Adrenal gland (tissue), 12 donors: Measurements from ENCODE around the gene HLA-B. TPM values are rescaled to one million over a fixed set of nuclear protein-coding genes. Genes with fewer than 3 reads are reported as not detected.
"Not testable (repeated sequence)": the region's sequence is repeated elsewhere in the genome, so short reads cannot be mapped to it uniquely, and the experiment has no call there.

Source experiments
- DNase-seq, 7 donors: peaks; one replicate each; pipeline ENCODE4 v3.0.0-alpha.2; 2019 to 2020
- H3K27ac ChIP-seq, 5 donors: fragments of 200-600 bp; sonication (generic) in 4 of 5; 1 replicate in 3 of 5; 2 replicates in 2 of 5; pipeline versions ENCODE4 v1.5.1 to v1.8.0; 2016 to 2020; ENCODE audit warnings: mild to moderate bottlenecking in 1 of 5
- H3K27me3 ChIP-seq: fragments of 200-600 bp; 2 replicates; pipeline ENCODE4 v1.8.0; 2021
- H3K36me3 ChIP-seq, 2 donors: fragments of 200-600 bp; replicated peaks in 1 of 2; 1 replicate in 1 of 2; 2 replicates in 1 of 2; pipeline versions ENCODE4 v1.5.1 to v1.8.0; 2018 to 2022
- H3K4me1 ChIP-seq, 2 donors: fragments of 200-600 bp; replicated peaks in 1 of 2; 1 replicate in 1 of 2; 2 replicates in 1 of 2; pipeline versions ENCODE4 v1.5.1 to v1.8.0; 2018 to 2021
- H3K4me3 ChIP-seq, 4 donors: fragments of 200-600 bp; sonication (generic) in 3 of 4; one replicate each; pipeline ENCODE4 v1.5.1; 2016 to 2018
- H3K9me3 ChIP-seq, 3 donors: fragments of 200-600 bp; sonication (generic) in 1 of 3; replicated peaks in 1 of 3; 1 replicate in 2 of 3; 2 replicates in 1 of 3; pipeline versions ENCODE4 v1.5.1 to v1.8.0; 2016 to 2021
- POLR2A ChIP-seq, 2 donors: fragments of 450-650 bp; IDR thresholded peaks; one replicate each; pipeline ENCODE4 v1.6.1; 2017; ENCODE audit warnings: antibody characterized with exemption in 2 of 2, mild to moderate bottlenecking in 2 of 2, moderate library complexity in 1 of 2
- WGBS, 4 donors: extraction: QIAGEN DNeasy Blood & Tissue Kit in 2 of 4; methylation state at CpG; one replicate each; pipeline versions ENCODE4 v1.1.5 to v1.1.7; 2013 to 2017; 5-methylcytosine and 5-hydroxymethylcytosine counted together
- intact Hi-C, 2 donors: fragments of 100-400 bp; cut with DNase I; formaldehyde crosslinking; loops; one replicate each; pipeline versions ENCODE4 v1.14.1 to v1.15.0; 2022 to 2023
- polyA plus RNA-seq, 3 donors: library from polyadenylated mRNA; stranded (reverse); fragments of 200-250 nt in 2 of 3; fragments of 350-450 nt in 1 of 3; fragmentation: Illumina TruSeq in 1 of 3; extraction: RNeasy Lipid Tissue Mini Kit (QIAGEN cat#74804) in 1 of 3; gene quantifications; one replicate each; pipeline ENCODE4 v1.2.3, GENCODE V29; 2013 to 2014
- total RNA-seq, 9 donors: library from RNA; depleted of rRNA in 4 of 9; stranded (reverse); fragments of >200 nt in 4 of 9; fragments of 120-200 nt in 1 of 9; fragmentation: NEBNext Ultra II Directional in 1 of 9; extraction: Animal tissue kit (Norgen Biotek cat#: 25700) in 1 of 9; gene quantifications; one replicate each; pipeline versions ENCODE4 v1.1.0 to v1.2.4, GENCODE V29; 2013 to 2023
- TF ChIP-seq, protein P1 (sequence below), 6 experiments: fragments of 450-650 bp in 4 of 6; fragments of 200-600 bp in 2 of 6; sonication (generic) in 1 of 6; IDR thresholded peaks; 1 replicate in 5 of 6; 2 replicates in 1 of 6; pipeline versions ENCODE4 v1.5.1 to v1.8.0; 2016 to 2021; ENCODE audit warnings: antibody characterized with exemption in 6 of 6, mild to moderate bottlenecking in 2 of 6, moderate library complexity in 1 of 6
- donor health status: healthy with polysubstance abuse.
- donor health status: Bipolar disorder and iron deficiency.
- donor health status: DM: yes; HTN: yes; CAD: no.
- donor health status: DM: no; HTN: no; CAD: no.
- donor health status: DM: no; HTN: no; CAD: no.
- donor health status: DM: yes; HTN: yes; CAD: no.

Gene HLA-B
- total and polyA plus RNA-seq, 12 donors = 248 to 3,150 (median 1,251) TPM

DNA sequence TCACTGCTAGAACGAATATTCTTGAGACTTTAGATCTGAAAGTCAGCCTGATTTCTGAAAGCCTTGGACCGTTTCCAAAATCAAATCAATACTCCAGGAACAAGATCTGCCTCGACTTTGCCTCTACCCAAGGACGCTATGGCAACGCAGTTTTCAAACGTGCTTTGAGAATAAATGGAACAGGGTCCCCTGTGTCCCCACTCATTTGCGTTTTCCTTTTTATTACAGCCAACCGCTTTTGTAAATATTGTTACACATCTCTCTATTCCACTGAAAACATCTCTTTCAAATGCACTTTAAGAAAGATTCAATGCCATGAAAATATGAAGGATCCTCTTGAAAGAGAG, 40.1 kb upstream of the HLA-B start:
- H3K4me1 ChIP-seq = peaks cover 6 to 15% of the 10 kb centered on the region in 2 donors
- 16 to 25% (median 22%) methylated on average over 7 to 8 of the region's 8 CpGs for WGBS, 4 donors
- not testable (repeated sequence) for H3K4me3 ChIP-seq, H3K27ac ChIP-seq, H3K36me3 ChIP-seq, H3K9me3 ChIP-seq, DNase-seq, H3K27me3 ChIP-seq
- intact Hi-C loops = loop anchor here in 1 of 2 donors (5.0 kb wide), 1 partner anchor 45 kb away; no protein-coding TSS in a partner anchor
- TF ChIP-seq, protein P1, sequence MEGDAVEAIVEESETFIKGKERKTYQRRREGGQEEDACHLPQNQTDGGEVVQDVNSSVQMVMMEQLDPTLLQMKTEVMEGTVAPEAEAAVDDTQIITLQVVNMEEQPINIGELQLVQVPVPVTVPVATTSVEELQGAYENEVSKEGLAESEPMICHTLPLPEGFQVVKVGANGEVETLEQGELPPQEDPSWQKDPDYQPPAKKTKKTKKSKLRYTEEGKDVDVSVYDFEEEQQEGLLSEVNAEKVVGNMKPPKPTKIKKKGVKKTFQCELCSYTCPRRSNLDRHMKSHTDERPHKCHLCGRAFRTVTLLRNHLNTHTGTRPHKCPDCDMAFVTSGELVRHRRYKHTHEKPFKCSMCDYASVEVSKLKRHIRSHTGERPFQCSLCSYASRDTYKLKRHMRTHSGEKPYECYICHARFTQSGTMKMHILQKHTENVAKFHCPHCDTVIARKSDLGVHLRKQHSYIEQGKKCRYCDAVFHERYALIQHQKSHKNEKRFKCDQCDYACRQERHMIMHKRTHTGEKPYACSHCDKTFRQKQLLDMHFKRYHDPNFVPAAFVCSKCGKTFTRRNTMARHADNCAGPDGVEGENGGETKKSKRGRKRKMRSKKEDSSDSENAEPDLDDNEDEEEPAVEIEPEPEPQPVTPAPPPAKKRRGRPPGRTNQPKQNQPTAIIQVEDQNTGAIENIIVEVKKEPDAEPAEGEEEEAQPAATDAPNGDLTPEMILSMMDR (IDR thresholded peaks at IDR 0.05) = peak in 1 of 6 experiments; percentile 2

DNA sequence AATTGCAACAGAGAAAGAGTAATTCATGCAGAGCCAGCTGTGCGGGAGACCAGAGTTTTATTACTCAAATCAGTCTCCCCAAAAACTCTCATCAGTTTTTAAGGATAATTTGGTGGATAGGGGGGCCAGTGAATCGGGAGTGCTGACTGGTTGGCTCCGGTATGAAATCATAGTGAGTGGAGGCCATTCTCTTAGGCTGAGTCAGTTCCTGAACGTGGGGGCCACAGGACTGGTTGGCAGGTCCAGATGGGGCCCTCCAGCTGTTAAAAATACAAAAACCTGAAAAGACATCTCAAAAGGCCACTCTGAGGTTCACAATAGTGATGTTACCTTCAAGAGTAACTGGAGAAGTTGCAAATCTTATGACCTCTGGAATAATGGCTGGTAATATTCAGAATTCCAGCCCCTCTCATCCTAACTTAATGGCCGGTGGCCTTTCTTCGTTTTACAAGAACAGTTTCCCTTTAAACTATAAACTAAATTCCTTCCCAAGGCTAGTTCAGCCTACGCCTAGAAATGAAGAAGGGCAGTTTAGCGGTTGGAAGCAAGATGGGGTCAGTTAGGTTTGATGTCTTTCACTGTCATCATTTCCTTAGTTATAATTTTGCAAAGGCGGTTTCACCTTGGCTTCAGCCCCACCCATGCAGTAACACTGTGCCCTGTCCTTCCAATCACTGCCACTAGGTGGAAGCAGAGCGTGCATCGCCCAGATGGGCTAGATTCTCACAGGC, 39.6 kb upstream of the HLA-B start:
- Histone ChIP-seq H3K27ac (no peak overlapping the region), H3K4me3 (no peak overlapping the region), H3K4me1 (peaks cover under 1 to 10% of the 10 kb centered on the region in 2 donors), H3K36me3 (no peaks in the 10 kb centered on the region), H3K27me3 (no peaks in the 10 kb centered on the region), H3K9me3 (no peaks in the 10 kb centered on the region)
- TF ChIP-seq POLR2A (IDR thresholded peaks at IDR 0.05) = no peak
- TF ChIP-seq, protein P1 (IDR thresholded peaks at IDR 0.05) = peak; percentile 69 to 94 (median 86)
- DNase-seq = peak; percentile 75 to 93 (median 85)
- WGBS, 4 donors = 36 to 43% (median 39%) methylated on average over 10 to 11 of the region's 11 CpGs
- intact Hi-C loops = loop anchor here in 1 of 2 donors (5.0 kb wide), 1 partner anchor 46 kb away; no protein-coding TSS in a partner anchor

DNA sequence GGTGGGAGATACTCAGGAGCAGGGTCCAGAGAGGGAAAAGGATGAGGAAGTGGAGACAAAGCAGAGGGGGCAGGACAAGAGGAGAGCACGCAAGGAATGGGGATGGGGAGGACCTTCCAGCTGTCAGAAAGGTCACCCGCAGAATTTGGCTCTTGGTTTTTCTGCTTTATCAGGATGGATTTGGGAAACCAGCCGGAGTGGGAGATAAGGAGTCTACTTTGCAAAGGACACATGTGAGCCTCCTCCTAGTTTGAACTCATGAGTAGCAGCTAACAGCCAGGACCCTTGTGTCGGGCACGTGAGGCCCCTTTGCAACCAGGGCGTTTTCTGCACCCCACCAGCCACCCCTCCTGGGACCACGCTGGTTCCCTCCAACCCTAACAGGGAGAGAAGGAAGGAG, 38.9 kb upstream of the HLA-B start:
- Histone ChIP-seq H3K4me3 (no peak overlapping the region), H3K4me1 (peaks cover 0 to 5% of the 10 kb centered on the region in 2 donors), H3K27me3 (no peaks in the 10 kb centered on the region), H3K36me3 (no peaks in the 10 kb centered on the region), H3K27ac (no peak overlapping the region), H3K9me3 (no peaks in the 10 kb centered on the region)
- no peak for DNase-seq
- 65 to 81% (median 77%) methylated on average over 5 to 7 of the region's 7 CpGs for WGBS, 4 donors
- intact Hi-C loops = loop anchor here (2.0 to 5.0 kb wide), 2 partner anchors 45 to 46 kb away; no protein-coding TSS in a partner anchor
- TF ChIP-seq POLR2A (IDR thresholded peaks at IDR 0.05) = no peak
- TF ChIP-seq, protein P1 (IDR thresholded peaks at IDR 0.05) = no peak

DNA sequence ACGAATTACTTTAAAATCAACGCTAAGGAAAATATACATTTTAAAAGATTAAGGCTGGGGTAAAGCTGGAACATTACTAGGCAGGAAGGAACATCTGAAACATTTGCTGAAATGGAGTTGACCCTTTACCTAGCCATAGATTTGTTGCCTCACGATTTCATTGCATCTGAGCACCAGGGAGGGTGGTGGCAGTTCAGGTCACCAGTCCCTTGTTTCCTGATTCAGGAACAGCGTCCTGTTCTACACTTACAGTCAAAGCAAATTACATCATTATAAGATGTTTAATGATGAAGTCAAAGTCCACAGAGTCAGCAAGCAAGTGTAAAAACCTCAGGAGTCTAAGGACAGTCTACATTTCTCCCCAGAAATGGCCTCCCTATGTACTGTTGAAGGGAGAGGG, 37.4 kb upstream of the HLA-B start:
- no peak for DNase-seq
- intact Hi-C loops = loop anchor here in 1 of 2 donors (2.0 kb wide), 1 partner anchor 46 kb away; no protein-coding TSS in a partner anchor
- TF ChIP-seq, protein P1 (IDR thresholded peaks at IDR 0.05) = no peak
- no peak for TF ChIP-seq POLR2A (IDR thresholded peaks at IDR 0.05)
- Histone ChIP-seq H3K27me3 (no peaks in the 10 kb centered on the region), H3K36me3 (no peaks in the 10 kb centered on the region), H3K4me1 (peaks cover 0 to 5% of the 10 kb centered on the region in 2 donors), H3K27ac (no peak overlapping the region), H3K4me3 (no peak overlapping the region), H3K9me3 (no peaks in the 10 kb centered on the region)
- 66 to 81% (median 70%) methylated on average over 4 of the region's 4 CpGs for WGBS, 4 donors
